Measurements from ENCODE around the gene RANBP1.

RANBP1 gene

DNA sequence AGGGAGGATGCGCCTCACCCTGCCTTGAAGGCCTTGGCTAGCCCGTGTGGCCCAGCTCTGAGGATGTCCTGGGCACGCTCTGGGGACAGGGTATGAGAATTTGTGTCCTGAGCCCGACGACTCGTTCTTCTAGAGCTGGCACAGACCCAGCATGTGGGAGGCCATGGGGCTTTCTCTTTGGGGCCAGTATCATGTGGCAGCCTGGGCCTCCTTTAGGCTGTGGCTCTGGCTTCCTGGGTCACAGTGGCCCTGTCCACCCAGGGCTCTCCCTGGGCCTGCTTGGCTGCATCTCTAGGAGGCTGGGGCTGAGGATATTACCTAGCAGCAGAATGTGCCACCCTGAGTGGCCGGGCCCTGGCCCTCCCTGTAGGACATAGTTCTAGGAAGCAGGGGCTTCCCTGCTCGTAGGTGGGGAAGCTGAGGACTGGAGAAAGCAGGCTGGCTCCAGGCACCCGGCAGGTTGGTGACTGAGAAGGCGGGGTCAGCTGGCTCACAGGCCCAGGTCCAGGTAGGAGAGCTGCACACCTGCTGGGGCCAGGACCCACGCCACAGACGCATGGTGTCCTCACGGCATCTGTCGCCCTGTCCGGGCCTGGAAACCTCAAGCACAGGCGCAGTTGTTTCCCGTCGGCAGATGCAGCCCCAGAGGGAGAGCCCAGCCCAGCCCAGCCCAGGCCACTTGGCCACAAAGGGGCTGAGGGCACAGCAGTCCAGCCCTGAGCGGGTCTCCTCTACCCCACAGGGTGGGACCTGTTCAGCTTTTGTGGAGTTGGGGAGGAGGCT, 28.2 kb downstream of the RANBP1 start:
- Histone ChIP-seq H3K4me3 (replicated peaks; ENCODE audit: insufficient read depth, low read length) (no peak overlapping the region), H3K27ac (replicated peaks) (no peak overlapping the region), H3K27me3 (ENCODE audit: insufficient read depth, poor library complexity, severe bottlenecking) (no peaks in the 10 kb centered on the region)
- DNase-seq (ENCODE audit: low read depth in 1 of 2, low spot score in 1 of 2): no peak
- no peak for TF ChIP-seq GABPA (IDR thresholded peaks at IDR 0.05; ENCODE audit: low read depth)
- TF ChIP-seq, protein P1, sequence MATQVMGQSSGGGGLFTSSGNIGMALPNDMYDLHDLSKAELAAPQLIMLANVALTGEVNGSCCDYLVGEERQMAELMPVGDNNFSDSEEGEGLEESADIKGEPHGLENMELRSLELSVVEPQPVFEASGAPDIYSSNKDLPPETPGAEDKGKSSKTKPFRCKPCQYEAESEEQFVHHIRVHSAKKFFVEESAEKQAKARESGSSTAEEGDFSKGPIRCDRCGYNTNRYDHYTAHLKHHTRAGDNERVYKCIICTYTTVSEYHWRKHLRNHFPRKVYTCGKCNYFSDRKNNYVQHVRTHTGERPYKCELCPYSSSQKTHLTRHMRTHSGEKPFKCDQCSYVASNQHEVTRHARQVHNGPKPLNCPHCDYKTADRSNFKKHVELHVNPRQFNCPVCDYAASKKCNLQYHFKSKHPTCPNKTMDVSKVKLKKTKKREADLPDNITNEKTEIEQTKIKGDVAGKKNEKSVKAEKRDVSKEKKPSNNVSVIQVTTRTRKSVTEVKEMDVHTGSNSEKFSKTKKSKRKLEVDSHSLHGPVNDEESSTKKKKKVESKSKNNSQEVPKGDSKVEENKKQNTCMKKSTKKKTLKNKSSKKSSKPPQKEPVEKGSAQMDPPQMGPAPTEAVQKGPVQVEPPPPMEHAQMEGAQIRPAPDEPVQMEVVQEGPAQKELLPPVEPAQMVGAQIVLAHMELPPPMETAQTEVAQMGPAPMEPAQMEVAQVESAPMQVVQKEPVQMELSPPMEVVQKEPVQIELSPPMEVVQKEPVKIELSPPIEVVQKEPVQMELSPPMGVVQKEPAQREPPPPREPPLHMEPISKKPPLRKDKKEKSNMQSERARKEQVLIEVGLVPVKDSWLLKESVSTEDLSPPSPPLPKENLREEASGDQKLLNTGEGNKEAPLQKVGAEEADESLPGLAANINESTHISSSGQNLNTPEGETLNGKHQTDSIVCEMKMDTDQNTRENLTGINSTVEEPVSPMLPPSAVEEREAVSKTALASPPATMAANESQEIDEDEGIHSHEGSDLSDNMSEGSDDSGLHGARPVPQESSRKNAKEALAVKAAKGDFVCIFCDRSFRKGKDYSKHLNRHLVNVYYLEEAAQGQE (IDR thresholded peaks at IDR 0.05; ENCODE audit: insufficient replicate concordance, low read depth): no peak
- TF ChIP-seq POLR2AphosphoS5 (IDR thresholded peaks at IDR 0.05; ENCODE audit: low read depth): no peak
- TF ChIP-seq, protein P2, sequence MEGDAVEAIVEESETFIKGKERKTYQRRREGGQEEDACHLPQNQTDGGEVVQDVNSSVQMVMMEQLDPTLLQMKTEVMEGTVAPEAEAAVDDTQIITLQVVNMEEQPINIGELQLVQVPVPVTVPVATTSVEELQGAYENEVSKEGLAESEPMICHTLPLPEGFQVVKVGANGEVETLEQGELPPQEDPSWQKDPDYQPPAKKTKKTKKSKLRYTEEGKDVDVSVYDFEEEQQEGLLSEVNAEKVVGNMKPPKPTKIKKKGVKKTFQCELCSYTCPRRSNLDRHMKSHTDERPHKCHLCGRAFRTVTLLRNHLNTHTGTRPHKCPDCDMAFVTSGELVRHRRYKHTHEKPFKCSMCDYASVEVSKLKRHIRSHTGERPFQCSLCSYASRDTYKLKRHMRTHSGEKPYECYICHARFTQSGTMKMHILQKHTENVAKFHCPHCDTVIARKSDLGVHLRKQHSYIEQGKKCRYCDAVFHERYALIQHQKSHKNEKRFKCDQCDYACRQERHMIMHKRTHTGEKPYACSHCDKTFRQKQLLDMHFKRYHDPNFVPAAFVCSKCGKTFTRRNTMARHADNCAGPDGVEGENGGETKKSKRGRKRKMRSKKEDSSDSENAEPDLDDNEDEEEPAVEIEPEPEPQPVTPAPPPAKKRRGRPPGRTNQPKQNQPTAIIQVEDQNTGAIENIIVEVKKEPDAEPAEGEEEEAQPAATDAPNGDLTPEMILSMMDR (IDR thresholded peaks at IDR 0.05; ENCODE audit: insufficient read depth, low read length): no peak
- TF ChIP-seq SPI1 (IDR thresholded peaks at IDR 0.05; ENCODE audit: borderline replicate concordance, low read depth): no peak

GRCh38 chr22:20145206-20145831, 29.4 kb downstream of the RANBP1 start:
- no peak overlapping the region for H3K27ac ChIP-seq (replicated peaks)
- TF ChIP-seq POLR2AphosphoS5 (IDR thresholded peaks at IDR 0.05; ENCODE audit: low read depth) (no peak), SPI1 (IDR thresholded peaks at IDR 0.05; ENCODE audit: borderline replicate concordance, low read depth) (no peak), GABPA (IDR thresholded peaks at IDR 0.05; ENCODE audit: low read depth) (no peak)
- TF ChIP-seq, protein P2 (IDR thresholded peaks at IDR 0.05; ENCODE audit: insufficient read depth, low read length): no peak
- TF ChIP-seq, protein P1 (IDR thresholded peaks at IDR 0.05; ENCODE audit: insufficient replicate concordance, low read depth): no peak
- no peaks in the 10 kb centered on the region for H3K27me3 ChIP-seq (ENCODE audit: insufficient read depth, poor library complexity, severe bottlenecking)

DNA sequence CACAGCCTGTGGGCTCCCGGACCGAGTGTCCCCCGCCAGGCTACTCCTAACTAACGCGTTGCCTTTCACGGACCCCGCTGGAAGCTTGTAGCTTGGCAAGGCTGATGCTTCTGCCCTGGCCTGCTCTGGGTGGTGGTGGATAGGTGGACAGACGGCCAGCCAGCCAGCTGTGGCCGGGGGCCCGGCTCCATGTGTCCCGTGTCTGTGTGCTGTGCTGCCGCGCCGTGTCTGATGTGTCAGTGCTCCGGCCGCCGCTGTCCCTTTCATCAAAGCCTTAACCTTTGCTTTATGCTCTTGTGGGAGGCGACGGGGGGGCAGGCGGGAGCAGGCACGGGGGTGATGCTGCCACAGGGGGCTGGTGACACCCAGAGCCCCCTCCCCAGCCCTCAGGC, 29.9 kb downstream of the RANBP1 start:
- no peak for DNase-seq (ENCODE audit: low read depth in 1 of 2, low spot score in 1 of 2)
- no peak overlapping the region for H3K4me3 ChIP-seq (replicated peaks; ENCODE audit: insufficient read depth, low read length)
- TF ChIP-seq POLR2AphosphoS5 (IDR thresholded peaks at IDR 0.05; ENCODE audit: low read depth): no peak
- TF ChIP-seq, protein P2 (IDR thresholded peaks at IDR 0.05; ENCODE audit: insufficient read depth, low read length): no peak
- no peak for TF ChIP-seq SPI1 (IDR thresholded peaks at IDR 0.05; ENCODE audit: borderline replicate concordance, low read depth)
- no peak for TF ChIP-seq GABPA (IDR thresholded peaks at IDR 0.05; ENCODE audit: low read depth)
- TF ChIP-seq, protein P1 (IDR thresholded peaks at IDR 0.05; ENCODE audit: insufficient replicate concordance, low read depth): no peak

More at GRCh38 chr22:20145206-20145831, 29.4 kb downstream of the RANBP1 start:
- no peak for DNase-seq (ENCODE audit: low read depth in 1 of 2, low spot score in 1 of 2)
- no peak overlapping the region for H3K4me3 ChIP-seq (replicated peaks; ENCODE audit: insufficient read depth, low read length)

More for the DNA sequence above, 29.9 kb downstream of the RANBP1 start:
- Histone ChIP-seq H3K27ac (replicated peaks) (no peak overlapping the region), H3K27me3 (ENCODE audit: insufficient read depth, poor library complexity, severe bottlenecking) (no peaks in the 10 kb centered on the region)
